K562 (cell line): Measurements from ENCODE around the gene RNF151. TPM values are rescaled to one million over a fixed set of nuclear protein-coding genes. Genes with fewer than 3 reads are reported as not detected.

Source experiments
- ATAC-seq: fragments of 200-7000 bp; cut with Tn5 transposase; 3 replicates; pipeline ENCODE4 v1.9.1; 2020; ENCODE audit warnings: moderate library complexity
- BruUV-seq: library from RNA; stranded (reverse); fragments of 400-500 nt; replicated peaks from 2 replicates; lab custom pipeline; 2021; lab: Mats Ljungman, UMichigan
- CTCF ChIA-PET: fragments of 300-600 bp; formaldehyde crosslinking; extraction: SDS; loops from one replicate; lab custom pipeline; 2021; ENCODE audit warnings: low intra/inter-chr PET ratio; lab: Yijun Ruan, JAX
- POLR2A ChIA-PET: fragments of 300-600, 350-650 bp; sonication (Branson Sonifier 250); formaldehyde crosslinking; extraction: SDS; loops from one replicate; lab custom pipeline; 2021; ENCODE audit warnings: antibody characterized with exemption, inconsistent platforms; lab: Yijun Ruan, JAX
- DNase-seq, 4 experiments: peaks; one replicate each; pipeline versions ENCODE4 v3.0.0 to v3.0.0-alpha.2; 2011 to 2018; ENCODE audit warnings: low spot score in 3 of 4, mixed read lengths in 3 of 4; ENCODE audit errors: extremely low read depth in 1 of 4
- FAIRE-seq: peaks from 2 replicates; lab custom pipeline; 2011; peaks lifted over from hg19 to GRCh38; lab: Jason Lieb, UNC
- H2AFZ ChIP-seq: 2 replicates; pipeline ENCODE4 v1.6.0; 2011; ENCODE audit warnings: low read depth, low read length, control low read depth, inconsistent platforms
- H3K27ac ChIP-seq: fragments of 200-600 bp; 3 replicates; pipeline ENCODE4 v1.8.0; 2011; ENCODE audit warnings: low read depth, mild to moderate bottlenecking, control low read depth, inconsistent platforms, low read length, moderate library complexity, mixed read lengths; ENCODE audit errors: extremely low read depth
- H3K27me3 ChIP-seq, 2 experiments: fragments of 300-600 bp in 1 of 2; 2 replicates in 1 of 2; 3 replicates in 1 of 2; pipeline versions ENCODE4 v1.6.0 to v1.8.0; 2011; ENCODE audit warnings: inconsistent platforms in 2 of 2, low read length in 2 of 2, mild to moderate bottlenecking in 1 of 2, mixed read lengths in 1 of 2, moderate library complexity in 1 of 2; ENCODE audit not compliant: control insufficient read depth in 2 of 2, insufficient read depth in 2 of 2
- H3K36me3 ChIP-seq: fragments of 300-600 bp; 3 replicates; pipeline ENCODE4 v1.8.0; 2011; ENCODE audit warnings: mild to moderate bottlenecking, low read length, inconsistent platforms; ENCODE audit not compliant: control insufficient read depth, insufficient read depth
- H3K4me1 ChIP-seq, 2 experiments: fragments of 200-600 bp in 1 of 2; replicated peaks in 1 of 2; 2 replicates in 1 of 2; 3 replicates in 1 of 2; pipeline versions ENCODE4 v1.5.1 to v1.8.0; 2011; ENCODE audit warnings: inconsistent platforms in 2 of 2, low read length in 2 of 2, mild to moderate bottlenecking in 1 of 2, mixed read lengths in 1 of 2, moderate library complexity in 1 of 2; ENCODE audit not compliant: control insufficient read depth in 2 of 2, insufficient read depth in 2 of 2
- H3K4me2 ChIP-seq: 2 replicates; pipeline ENCODE4 v1.6.1; 2011; ENCODE audit warnings: low read length, control low read depth, inconsistent platforms, mixed read lengths; ENCODE audit not compliant: insufficient read depth
- H3K4me3 ChIP-seq: fragments of 200-600 bp; sonication (generic), shearing (Covaris generic); 2 replicates; pipeline ENCODE4 v1.5.1; 2016; ENCODE audit warnings: control low read depth, inconsistent platforms
- H3K79me2 ChIP-seq: fragments of 200-600 bp; 3 replicates; pipeline ENCODE4 v1.8.0; 2011; ENCODE audit warnings: low read length, inconsistent platforms; ENCODE audit not compliant: control insufficient read depth, insufficient read depth
- H3K9ac ChIP-seq, 2 experiments: 2 replicates each; pipeline versions ENCODE4 v1.6.0 to v1.6.1; 2011; ENCODE audit warnings: low read depth in 2 of 2, low read length in 2 of 2, control low read depth in 1 of 2, inconsistent platforms in 1 of 2, mild to moderate bottlenecking in 1 of 2, mixed read lengths in 1 of 2; ENCODE audit not compliant: insufficient read depth in 1 of 2
- H3K9me1 ChIP-seq: one replicate; pipeline ENCODE4 v1.6.0; 2011; ENCODE audit warnings: inconsistent platforms, mild to moderate bottlenecking, low read length, moderate library complexity; ENCODE audit not compliant: control insufficient read depth, insufficient read depth
- H3K9me3 ChIP-seq: replicated peaks from 2 replicates; pipeline ENCODE4 v1.5.1; 2011; ENCODE audit warnings: low read depth, low read length, inconsistent platforms; ENCODE audit not compliant: control insufficient read depth, insufficient read depth
- H4K20me1 ChIP-seq: replicated peaks from 2 replicates; pipeline ENCODE4 v1.6.1; 2011; ENCODE audit warnings: low read length, inconsistent platforms, mixed read lengths; ENCODE audit not compliant: control insufficient read depth, insufficient read depth
- ARID1B ChIP-seq: fragments of 450-650 bp; IDR thresholded peaks from 2 replicates; pipeline ENCODE4 v1.6.1; 2016; ENCODE audit warnings: antibody characterized with exemption, mild to moderate bottlenecking, inconsistent platforms
- ASH1L ChIP-seq: fragments of 450-650 bp; IDR thresholded peaks from 2 replicates; pipeline ENCODE4 v1.6.1; 2018; ENCODE audit warnings: borderline replicate concordance, mild to moderate bottlenecking, low read depth; ENCODE audit not compliant: partially characterized antibody
- BCLAF1 ChIP-seq, 2 experiments: fragments of 450-650 bp in 1 of 2; IDR thresholded peaks; 2 replicates each; pipeline ENCODE4 v1.6.1; 2011 to 2017; ENCODE audit warnings: low read depth in 2 of 2, antibody characterized with exemption in 1 of 2, borderline replicate concordance in 1 of 2, low read length in 1 of 2, mild to moderate bottlenecking in 1 of 2, mixed read lengths in 1 of 2; ENCODE audit not compliant: control insufficient read depth in 1 of 2
- EP400 ChIP-seq: fragments of 450-650 bp; IDR thresholded peaks from 2 replicates; pipeline ENCODE4 v1.6.1; 2017; ENCODE audit warnings: antibody characterized with exemption, mild to moderate bottlenecking, moderate library complexity
- ESRRA ChIP-seq: fragments of 450-650 bp; IDR thresholded peaks from 2 replicates; pipeline ENCODE4 v1.6.1; 2014; ENCODE audit warnings: low read depth, mild to moderate bottlenecking, moderate library complexity, borderline replicate concordance
- RBFOX2 ChIP-seq: fragments of 200-400 bp; formaldehyde crosslinking; IDR thresholded peaks from 2 replicates; pipeline ENCODE4 v1.6.1; 2017; ENCODE audit warnings: low read depth, mild to moderate bottlenecking, low read length, moderate library complexity
- SREBF1 ChIP-seq: fragments of 150-350 bp; IDR thresholded peaks from 2 replicates; pipeline ENCODE4 v1.6.1; 2014; ENCODE audit warnings: antibody characterized with exemption, low read depth, low read length, borderline replicate concordance
- ZBTB12 ChIP-seq: fragments of 250-450 bp; sonication (Bioruptor Pico); IDR thresholded peaks from 2 replicates; pipeline ENCODE4 v1.4.0; 2020
- ZNF584 ChIP-seq: fragments of 200-800 bp; sonication (Bioruptor generic); IDR thresholded peaks from 2 replicates; pipeline ENCODE4 v1.6.1; 2016; ENCODE audit warnings: low read depth, mild to moderate bottlenecking, missing genetic modification characterization, missing compliant biosample characterization
- ZNF766 ChIP-seq: fragments of 200-800 bp; sonication (Bioruptor generic); conservative IDR thresholded peaks from 2 replicates; pipeline ENCODE4 v1.6.1; 2016; ENCODE audit warnings: missing genetic modification characterization, missing compliant biosample characterization
- WGBS: fragments of 100-300 bp; shearing (Covaris generic); methylation state at CpG from one replicate; pipeline ENCODE4 v1.1.6; 2016; ENCODE audit warnings: low coverage, mixed read lengths; ENCODE audit not compliant: insufficient coverage; ENCODE audit errors: missing lambda C conversion rate; 5-methylcytosine and 5-hydroxymethylcytosine counted together
- in situ Hi-C: fragments of 300-500 bp; cut with MboI; formaldehyde crosslinking; loops from 4 replicates; pipeline ENCODE4 v1.15.0; 2018; ENCODE audit warnings: inconsistent platforms, mixed read lengths
- intact Hi-C: fragments of 100-400 bp; cut with micrococcal nuclease; formaldehyde crosslinking; loops from 2 replicates; pipeline ENCODE4 v1.14.2; 2022
- polyA plus RNA-seq, 8 experiments: library from polyadenylated mRNA; depleted of rRNA in 4 of 8; stranded (reverse) in 5 of 8; unstranded in 3 of 8; fragments of >200 nt; fragmentation: Nextera tagmentation in 2 of 8; fragmentation: Illumina TruSeq in 1 of 8; extraction: Ambion mirVana in 2 of 8; extraction: Trizol in 1 of 8; gene quantifications; 2 replicates each; pipeline versions ENCODE4 v1.2.1 to v1.2.3, GENCODE V29; 2011 to 2014; ENCODE audit warnings: inconsistent platforms in 1 of 8, missing spikeins in 1 of 8
- total RNA-seq, 7 experiments: library from RNA; depleted of rRNA in 6 of 7; stranded (reverse); fragments of >200 nt in 6 of 7; fragmentation: Illumina TruSeq in 2 of 7; extraction: Trizol in 2 of 7; gene quantifications; 2 replicates each; pipeline versions ENCODE4 v1.2.1 to v1.2.3, GENCODE V29; 2011 to 2021; ENCODE audit warnings: low replicate concordance in 1 of 7

Gene RNF151
- total and polyA plus RNA-seq, 9 of the 15 experiments (the other 6 are each of a cell fraction or from before 2014, with no cell fraction given): not detected

- no peaks in the 10 kb centered on the region for H3K27me3 ChIP-seq
These were observed 9.0 kb downstream of the RNF151 start for GRCh38 chr16:1975432-1976215.

GRCh38 chr16:1976216-1976520 lies 9.5 kb downstream of the RNF151 start:
- H2AFZ ChIP-seq: no peak overlapping the region
- FAIRE-seq: no peak
- no peak overlapping the region; a peak in 1 of 4 replicates for H3K9ac ChIP-seq
- no peaks in the 10 kb centered on the region for H3K9me1 ChIP-seq
- DNase-seq: no peak
- no peaks in the 10 kb centered on the region for H4K20me1 ChIP-seq
- 96% methylated on average over 7 of the region's 8 CpGs for WGBS
- peaks cover 3 to 89% of the 10 kb centered on the region in 2 experiments; a peak in 3 of 5 replicates for H3K4me1 ChIP-seq
- no peak for ATAC-seq
- H3K9me3 ChIP-seq: no peaks in the 10 kb centered on the region
- no peak overlapping the region for H3K4me2 ChIP-seq
- H3K4me3 ChIP-seq: no peak overlapping the region
- ChIA-PET POLR2A (interaction anchor here (0.7 to 2.7 kb wide), 5 partner anchors 9 to 940 kb away, joined by 3 to 30 read pairs (median 3); partner anchors contain the start of gene RPS2), CTCF (no interaction called here)
- no TSS peak for BruUV-seq
- H3K36me3 ChIP-seq: peaks cover 62% of the 10 kb centered on the region; the same call in 2 of the 3 replicates
- no peak overlapping the region for H3K27ac ChIP-seq
- H3K27me3 ChIP-seq: no peaks in the 10 kb centered on the region
- in situ Hi-C loops: no loop called here
- H3K79me2 ChIP-seq: peaks cover 33% of the 10 kb centered on the region
- intact Hi-C loops: no loop called here
- TF ChIP-seq EP400: no peak
- no peak for TF ChIP-seq ZNF766
- TF ChIP-seq BCLAF1 (IDR thresholded peaks at IDR 0.05; ENCODE audit: borderline replicate concordance in 1 of 2, control insufficient read depth in 1 of 2, low read depth in 2 of 2, low read length in 1 of 2): no peak
- TF ChIP-seq SREBF1: no peak
- TF ChIP-seq ZNF584 (CRISPR knock-in tag): no peak
- no peak for TF ChIP-seq ZBTB12
- no peak for TF ChIP-seq ASH1L
- no peak for TF ChIP-seq ESRRA

More at GRCh38 chr16:1975432-1976215, 9.0 kb downstream of the RNF151 start:
- peaks cover 62% of the 10 kb centered on the region; the same call in 2 of the 3 replicates for H3K36me3 ChIP-seq
- no peak overlapping the region for H3K4me3 ChIP-seq
- no peak for ATAC-seq
- in situ Hi-C loops (no loop called here), intact Hi-C loops (no loop called here)
- no peak for FAIRE-seq
- H4K20me1 ChIP-seq: no peaks in the 10 kb centered on the region
- 94% methylated on average over 30 of the region's 33 CpGs for WGBS
- no peaks in the 10 kb centered on the region for H3K9me3 ChIP-seq
- no peaks in the 10 kb centered on the region for H3K9me1 ChIP-seq
- BruUV-seq: no TSS peak
- no peak overlapping the region for H3K27ac ChIP-seq
- H3K4me1 ChIP-seq: peaks cover 7 to 88% of the 10 kb centered on the region in 2 experiments; a peak in 4 of 5 replicates
- 0 out of 2 replicates have a peak, but pooled peaks have one; percentile 9 for TF ChIP-seq RBFOX2
- no peak for TF ChIP-seq ARID1B
- peaks cover 38% of the 10 kb centered on the region for H3K79me2 ChIP-seq
- peak in 1 of 4 experiments; percentile 8 for DNase-seq
- ChIA-PET CTCF (interaction anchor here (0.6 kb wide), 1 partner anchor 302 kb away, joined by 3 read pairs; no protein-coding TSS in a partner anchor), POLR2A (interaction anchor here (0.6 to 1.4 kb wide), 6 partner anchors 10 to 941 kb away, joined by 3 to 7 read pairs (median 3); partner anchors contain the start of gene RPS2)
- no peak overlapping the region for H2AFZ ChIP-seq
- no peak overlapping the region; a peak in 1 of 4 replicates for H3K9ac ChIP-seq
- H3K4me2 ChIP-seq: no peak overlapping the region
